OCI-LY7 (cell line): ENCODE data around the gene ERICH3.

Source experiments
- CTCF ChIP-seq: fragments of 200-600 bp; sonication (generic); conservative IDR thresholded peaks from 2 replicates; pipeline ENCODE4 v1.5.1; 2014; ENCODE audit warnings: mild to moderate bottlenecking, antibody characterized with exemption, low read length, moderate library complexity, mixed read lengths
- EZH2phosphoT487 ChIP-seq: fragments of 200-600 bp; sonication (generic); IDR thresholded peaks from 2 replicates; pipeline ENCODE4 v1.6.1; 2018; ENCODE audit warnings: low read depth, borderline replicate concordance, mild to moderate bottlenecking, mixed run types, antibody characterized with exemption, low read length, moderate library complexity, mixed read lengths

GRCh38 chr1:74522148-74522547, 151.4 kb downstream of the ERICH3 start:
- TF ChIP-seq EZH2phosphoT487 (no peak), CTCF (no peak)
